ENCODE data around the gene PLGRKT. TPM values are rescaled to one million over a fixed set of nuclear protein-coding genes. Genes with fewer than 3 reads are reported as not detected.

Gene PLGRKT
- total and polyA plus RNA-seq, 2 donors (not counting 3 experiments of a cell fraction or from before 2014, with no cell fraction given): 3.8 to 21.2 TPM

DNA sequence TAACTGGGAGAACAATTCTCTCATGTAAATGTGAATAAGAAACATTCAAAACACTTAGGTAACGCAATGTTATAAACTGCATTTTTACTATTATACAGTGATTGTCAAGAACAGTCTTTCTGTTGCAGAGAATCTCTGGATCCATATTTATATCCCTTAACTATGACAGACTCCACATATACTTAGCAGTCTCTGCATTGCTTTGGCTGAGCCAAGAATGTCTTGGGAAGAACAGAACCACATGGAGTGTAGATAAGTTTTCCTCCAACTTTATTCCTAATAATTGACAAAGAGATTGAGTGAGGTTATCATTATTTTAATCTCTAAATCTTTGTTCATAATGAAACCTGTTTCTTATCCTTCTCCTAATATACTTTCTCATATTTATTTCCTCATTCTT, 82.5 kb downstream of the PLGRKT start:
- Histone ChIP-seq H4K20me1 (replicated peaks; ENCODE audit: control insufficient read depth, extremely low read depth, insufficient read depth, low read length) (no peaks in the 10 kb centered on the region), H3K27me3 (ENCODE audit: control insufficient read depth in 2 of 2, insufficient read depth in 2 of 2, low read length in 2 of 2) (no peaks in the 10 kb centered on the region), H3K36me3 (ENCODE audit: control insufficient read depth in 2 of 2, extremely low read depth in 1 of 2, insufficient read depth in 2 of 2, low read length in 2 of 2) (no peaks in the 10 kb centered on the region), H2AFZ (ENCODE audit: low read depth, low read length) (no peak overlapping the region), H3K79me2 (ENCODE audit: control insufficient read depth, insufficient read depth, low read length) (no peaks in the 10 kb centered on the region), H3K4me1 (ENCODE audit: control insufficient read depth, extremely low read depth, insufficient read depth, low read length) (no peaks in the 10 kb centered on the region), H3K4me3 (replicated peaks in 1 of 3; ENCODE audit: insufficient read depth in 1 of 3, low read depth in 1 of 3, low read length in 3 of 3) (no peak overlapping the region), H3K9me1 (replicated peaks; ENCODE audit: control insufficient read depth, extremely low read depth, insufficient read depth, low read length) (no peaks in the 10 kb centered on the region), H3K27ac (ENCODE audit: insufficient read depth, low read depth, low read length) (no peak overlapping the region), H3K9me3 (replicated peaks; ENCODE audit: control insufficient read depth, insufficient read depth, low read length) (no peaks in the 10 kb centered on the region), H3K9ac (replicated peaks; ENCODE audit: extremely low read depth, insufficient read depth, low read length) (no peak overlapping the region), H3K4me2 (ENCODE audit: insufficient read depth, low read length) (no peak overlapping the region)
- TF ChIP-seq MYC (IDR thresholded peaks at IDR 0.05; ENCODE audit: low read depth, low read length): no peak
- TF ChIP-seq POLR2A (IDR thresholded peaks at IDR 0.05; ENCODE audit: low read depth, low read length): no peak
- no peak for TF ChIP-seq POLR2AphosphoS5 (IDR thresholded peaks at IDR 0.05; ENCODE audit: insufficient read depth, low read depth, low read length)
- no peak for TF ChIP-seq JUN (IDR thresholded peaks at IDR 0.05; ENCODE audit: borderline replicate concordance, insufficient read depth, insufficient read length, low read depth)
- no peak for TF ChIP-seq EZH2 (IDR thresholded peaks at IDR 0.05; ENCODE audit: borderline replicate concordance, low read depth, low read length, severe bottlenecking)
- no peak for TF ChIP-seq CTCF (IDR thresholded peaks at IDR 0.05; ENCODE audit: extremely low read depth in 1 of 2, insufficient read depth in 1 of 2, low read depth in 1 of 2, low read length in 2 of 2)
- TF ChIP-seq GATA2 (IDR thresholded peaks at IDR 0.05; ENCODE audit: insufficient read depth, insufficient read length, low read depth, low read length): no peak
- no peak for TF ChIP-seq FOS (IDR thresholded peaks at IDR 0.05; ENCODE audit: borderline replicate concordance, insufficient read depth, low read length)
- no peak for TF ChIP-seq MAX (IDR thresholded peaks at IDR 0.05; ENCODE audit: insufficient read depth, insufficient read length)
- no peak for DNase-seq (ENCODE audit: low read depth, low spot score)
- no peak for FAIRE-seq
- ChIA-PET POLR2A (no interaction called here), CTCF (no interaction called here)
- dilution Hi-C loops (cut with MboI; ENCODE audit: extremely low pct_ligation_motif_present, low sequenced_read_pairs): no loop called here
- intact Hi-C loops (cut with micrococcal nuclease): no loop called here
- BruUV-seq (replicated peaks): no TSS peak

All from endothelial cell of umbilical vein (primary cell).